ENCODE data around the gene SERINC3. TPM values are rescaled to one million over a fixed set of nuclear protein-coding genes. Genes with fewer than 3 reads are reported as not detected.
A peak's percentile ranks its signal among the peaks of the same experiment; 100 is the strongest.

The SERINC3 gene
- total RNA-seq, 1 donor from 2014 or later = 49.6 TPM

- H3K9me3 Mint-ChIP-seq = no peaks in the 10 kb centered on the region
- DNase-seq = no peak
- no peak overlapping the region for H3K4me3 Mint-ChIP-seq
- no peak overlapping the region for H3K27ac Mint-ChIP-seq
- peaks cover 8% of the 10 kb centered on the region for H3K36me3 Mint-ChIP-seq (ENCODE audit: low read depth)
- peaks cover 26% of the 10 kb centered on the region for H3K4me1 Mint-ChIP-seq
- intact Hi-C loops (cut with micrococcal nuclease) = loop anchor here (2.0 to 10.0 kb wide), 4 partner anchors 53 to 361 kb away; partner anchors contain the start of genes OSER1 and YWHAB
- no peaks in the 10 kb centered on the region for H3K27me3 Mint-ChIP-seq
Observed at GRCh38 chr20:44523746-44524145, 1.9 kb upstream of the SERINC3 start.

GRCh38 chr20:44522841-44523240 is 971 bp upstream of the SERINC3 start:
- no peak for DNase-seq
- no peak overlapping the region for H3K27ac Mint-ChIP-seq
- H3K4me3 Mint-ChIP-seq = peak overlapping the region; percentile 86
- no peaks in the 10 kb centered on the region for H3K9me3 Mint-ChIP-seq
- H3K27me3 Mint-ChIP-seq = no peaks in the 10 kb centered on the region
- intact Hi-C loops (cut with micrococcal nuclease) = loop anchor here (1.0 to 10.0 kb wide), 5 partner anchors 8 to 362 kb away; partner anchors contain the start of genes OSER1 and YWHAB
- H3K4me1 Mint-ChIP-seq = peaks cover 28% of the 10 kb centered on the region
- peaks cover 8% of the 10 kb centered on the region for H3K36me3 Mint-ChIP-seq (ENCODE audit: low read depth)

- intact Hi-C loops (cut with micrococcal nuclease) = loop anchor here (5.0 to 10.0 kb wide), 3 partner anchors 91 to 364 kb away; partner anchors contain the start of genes OSER1 and YWHAB
- H3K36me3 Mint-ChIP-seq (ENCODE audit: low read depth) = peaks cover 10% of the 10 kb centered on the region
- H3K27me3 Mint-ChIP-seq = no peaks in the 10 kb centered on the region
- no peak overlapping the region for H3K27ac Mint-ChIP-seq
- H3K4me3 Mint-ChIP-seq = peak overlapping the region; percentile 86
- no peak for DNase-seq
- H3K4me1 Mint-ChIP-seq = peaks cover 29% of the 10 kb centered on the region
- no peaks in the 10 kb centered on the region for H3K9me3 Mint-ChIP-seq
Observed at GRCh38 chr20:44520881-44521280, 989 bp downstream of the SERINC3 start.

- no peak for DNase-seq
- peaks cover 14% of the 10 kb centered on the region for H3K36me3 Mint-ChIP-seq (ENCODE audit: low read depth)
- no peak overlapping the region for H3K4me3 Mint-ChIP-seq
- intact Hi-C loops (cut with micrococcal nuclease) = no loop called here
- no peaks in the 10 kb centered on the region for H3K9me3 Mint-ChIP-seq
- no peak overlapping the region for H3K27ac Mint-ChIP-seq
- no peaks in the 10 kb centered on the region for H3K27me3 Mint-ChIP-seq
- H3K4me1 Mint-ChIP-seq = peaks cover 34% of the 10 kb centered on the region
Observed at GRCh38 chr20:44518248-44518647, 3.6 kb downstream of the SERINC3 start.

GRCh38 chr20:44517454-44517853 is 4.4 kb downstream of the SERINC3 start:
- Mint-ChIP-seq H3K4me3 (no peak overlapping the region), H3K27ac (no peak overlapping the region), H3K9me3 (no peaks in the 10 kb centered on the region), H3K27me3 (no peaks in the 10 kb centered on the region), H3K4me1 (peaks cover 29% of the 10 kb centered on the region), H3K36me3 (ENCODE audit: low read depth) (peaks cover 20% of the 10 kb centered on the region)
- intact Hi-C loops (cut with micrococcal nuclease) = no loop called here
- DNase-seq = no peak

GRCh38 chr20:44516491-44516890 is 5.4 kb downstream of the SERINC3 start:
- peaks cover 23% of the 10 kb centered on the region for H3K4me1 Mint-ChIP-seq
- H3K27ac Mint-ChIP-seq = no peak overlapping the region
- H3K4me3 Mint-ChIP-seq = no peak overlapping the region
- intact Hi-C loops (cut with micrococcal nuclease) = no loop called here
- H3K27me3 Mint-ChIP-seq = no peaks in the 10 kb centered on the region
- no peak for DNase-seq
- peaks cover 25% of the 10 kb centered on the region for H3K36me3 Mint-ChIP-seq (ENCODE audit: low read depth)
- no peaks in the 10 kb centered on the region for H3K9me3 Mint-ChIP-seq

GRCh38 chr20:44513871-44514270 is 8.0 kb downstream of the SERINC3 start:
- intact Hi-C loops (cut with micrococcal nuclease) = no loop called here
- H3K36me3 Mint-ChIP-seq (ENCODE audit: low read depth) = peaks cover 27% of the 10 kb centered on the region
- H3K9me3 Mint-ChIP-seq = no peaks in the 10 kb centered on the region
- peaks cover 11% of the 10 kb centered on the region for H3K4me1 Mint-ChIP-seq
- no peaks in the 10 kb centered on the region for H3K27me3 Mint-ChIP-seq
- H3K4me3 Mint-ChIP-seq = no peak overlapping the region
- no peak for DNase-seq
- no peak overlapping the region for H3K27ac Mint-ChIP-seq

GRCh38 chr20:44509762-44510161 is 12.1 kb downstream of the SERINC3 start:
- no peak for DNase-seq
- H3K36me3 Mint-ChIP-seq (ENCODE audit: low read depth) = peaks cover 38% of the 10 kb centered on the region
- no peak overlapping the region for H3K4me3 Mint-ChIP-seq
- no peaks in the 10 kb centered on the region for H3K27me3 Mint-ChIP-seq
- H3K27ac Mint-ChIP-seq = no peak overlapping the region
- H3K9me3 Mint-ChIP-seq = no peaks in the 10 kb centered on the region
- intact Hi-C loops (cut with micrococcal nuclease) = no loop called here
- peaks cover 8% of the 10 kb centered on the region for H3K4me1 Mint-ChIP-seq

GRCh38 chr20:44504402-44505307 is 17.2 kb downstream of the SERINC3 start:
- intact Hi-C loops (cut with micrococcal nuclease) = no loop called here
- Mint-ChIP-seq H3K27ac (no peak overlapping the region), H3K36me3 (ENCODE audit: low read depth) (peaks cover 53% of the 10 kb centered on the region), H3K4me3 (no peak overlapping the region), H3K9me3 (no peaks in the 10 kb centered on the region), H3K4me1 (no peaks in the 10 kb centered on the region), H3K27me3 (no peaks in the 10 kb centered on the region)
- DNase-seq = no peak

- H3K9me3 Mint-ChIP-seq = no peaks in the 10 kb centered on the region
- no peak for DNase-seq
- no peak overlapping the region for H3K4me3 Mint-ChIP-seq
- H3K27me3 Mint-ChIP-seq = no peaks in the 10 kb centered on the region
- H3K4me1 Mint-ChIP-seq = peaks cover 2% of the 10 kb centered on the region
- peaks cover 54% of the 10 kb centered on the region for H3K36me3 Mint-ChIP-seq (ENCODE audit: low read depth)
- no peak overlapping the region for H3K27ac Mint-ChIP-seq
- intact Hi-C loops (cut with micrococcal nuclease) = no loop called here
Observed at GRCh38 chr20:44502968-44503367, 18.9 kb downstream of the SERINC3 start.

GRCh38 chr20:44501448-44501847 is 20.4 kb downstream of the SERINC3 start:
- Mint-ChIP-seq H3K4me1 (peaks cover 9% of the 10 kb centered on the region), H3K9me3 (no peaks in the 10 kb centered on the region), H3K27me3 (no peaks in the 10 kb centered on the region), H3K36me3 (ENCODE audit: low read depth) (peaks cover 58% of the 10 kb centered on the region), H3K4me3 (no peak overlapping the region), H3K27ac (peak overlapping the region; percentile 9)
- no peak for DNase-seq
- intact Hi-C loops (cut with micrococcal nuclease) = no loop called here

GRCh38 chr20:44500221-44500620 is 21.6 kb downstream of the SERINC3 start:
- intact Hi-C loops (cut with micrococcal nuclease) = no loop called here
- H3K27ac Mint-ChIP-seq = no peak overlapping the region
- H3K36me3 Mint-ChIP-seq (ENCODE audit: low read depth) = peaks cover 70% of the 10 kb centered on the region

GRCh38 chr20:44497761-44498160 is 24.1 kb downstream of the SERINC3 start:
- H3K27ac Mint-ChIP-seq = no peak overlapping the region
- H3K4me1 Mint-ChIP-seq = peaks cover 20% of the 10 kb centered on the region
- no peak overlapping the region for H3K4me3 Mint-ChIP-seq
- no peaks in the 10 kb centered on the region for H3K9me3 Mint-ChIP-seq
- intact Hi-C loops (cut with micrococcal nuclease) = no loop called here
- DNase-seq = no peak
- peaks cover 66% of the 10 kb centered on the region for H3K36me3 Mint-ChIP-seq (ENCODE audit: low read depth)
- no peaks in the 10 kb centered on the region for H3K27me3 Mint-ChIP-seq

More at GRCh38 chr20:44500221-44500620, 21.6 kb downstream of the SERINC3 start:
- Mint-ChIP-seq H3K4me3 (no peak overlapping the region), H3K4me1 (peaks cover 19% of the 10 kb centered on the region), H3K9me3 (no peaks in the 10 kb centered on the region), H3K27me3 (no peaks in the 10 kb centered on the region)
- DNase-seq = no peak

GRCh38 chr20:44496976-44497375 is 24.9 kb downstream of the SERINC3 start:
- intact Hi-C loops (cut with micrococcal nuclease) = no loop called here
- peaks cover 20% of the 10 kb centered on the region for H3K4me1 Mint-ChIP-seq
- no peak for DNase-seq
- no peak overlapping the region for H3K27ac Mint-ChIP-seq
- no peak overlapping the region for H3K4me3 Mint-ChIP-seq
- no peaks in the 10 kb centered on the region for H3K9me3 Mint-ChIP-seq
- peaks cover 67% of the 10 kb centered on the region for H3K36me3 Mint-ChIP-seq (ENCODE audit: low read depth)
- no peaks in the 10 kb centered on the region for H3K27me3 Mint-ChIP-seq
